Neural crest cell (in vitro differentiated cells): ENCODE measurements around the gene CAPN9. TPM values are rescaled to one million over a fixed set of nuclear protein-coding genes. Genes with fewer than 3 reads are reported as not detected.

Source experiments
- DNase-seq: peaks from one replicate; pipeline ENCODE4 v3.0.0; 2021; ENCODE audit warnings: low read depth, mixed read lengths, low spot score
- H3K27ac Mint-ChIP-seq: one replicate; pipeline ENCODE4 v1.8.0; 2021; ENCODE audit warnings: mild to moderate bottlenecking, mixed read lengths; ENCODE audit not compliant: unreplicated experiment
- H3K27me3 Mint-ChIP-seq: 2 replicates; pipeline ENCODE4 v1.8.0; 2021; ENCODE audit warnings: low read depth, mild to moderate bottlenecking, mixed read lengths
- H3K36me3 Mint-ChIP-seq: 2 replicates; pipeline ENCODE4 v1.8.0; 2021; ENCODE audit warnings: low read depth, mild to moderate bottlenecking, mixed read lengths
- H3K4me1 Mint-ChIP-seq: 2 replicates; pipeline ENCODE4 v1.8.0; 2021; ENCODE audit warnings: mixed read lengths
- H3K4me3 Mint-ChIP-seq: one replicate; pipeline ENCODE4 v1.8.0; 2021; ENCODE audit warnings: mild to moderate bottlenecking, mixed read lengths
- H3K9me3 Mint-ChIP-seq: 2 replicates; pipeline ENCODE4 v1.8.0; 2021; ENCODE audit warnings: mixed read lengths
- total RNA-seq: library from RNA; stranded (reverse); gene quantifications from 2 replicates; pipeline ENCODE4 v1.2.1, GENCODE V29; 2021
- TF ChIP-seq, protein P1 (sequence below): fragments of 200-600 bp; sonication (generic); conservative IDR thresholded peaks from 2 replicates; pipeline ENCODE4 v1.5.0; 2021; ENCODE audit warnings: antibody characterized with exemption, mild to moderate bottlenecking

Gene CAPN9
- total RNA-seq, 1 donor from 2014 or later = 4.0 TPM

DNA sequence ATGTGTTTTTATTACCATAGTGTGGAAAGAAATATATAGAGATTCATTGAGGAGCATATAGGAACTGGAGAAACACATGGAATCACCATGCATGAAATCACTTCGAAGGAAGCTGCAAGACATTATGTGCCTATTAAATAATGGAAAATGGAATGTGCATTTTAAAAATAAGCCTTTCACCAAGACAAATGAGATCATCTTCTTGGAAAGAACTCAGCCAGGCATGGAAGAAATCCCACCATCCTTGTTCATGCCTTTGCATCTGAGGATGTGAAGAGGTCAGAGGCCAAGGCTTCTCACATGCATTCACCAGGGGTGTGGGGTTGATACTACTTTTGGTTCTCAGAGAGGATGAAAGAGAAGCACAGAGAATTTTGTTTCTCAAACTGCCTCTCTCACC lies 71.2 kb downstream of the CAPN9 start:
- TF ChIP-seq, protein P1, sequence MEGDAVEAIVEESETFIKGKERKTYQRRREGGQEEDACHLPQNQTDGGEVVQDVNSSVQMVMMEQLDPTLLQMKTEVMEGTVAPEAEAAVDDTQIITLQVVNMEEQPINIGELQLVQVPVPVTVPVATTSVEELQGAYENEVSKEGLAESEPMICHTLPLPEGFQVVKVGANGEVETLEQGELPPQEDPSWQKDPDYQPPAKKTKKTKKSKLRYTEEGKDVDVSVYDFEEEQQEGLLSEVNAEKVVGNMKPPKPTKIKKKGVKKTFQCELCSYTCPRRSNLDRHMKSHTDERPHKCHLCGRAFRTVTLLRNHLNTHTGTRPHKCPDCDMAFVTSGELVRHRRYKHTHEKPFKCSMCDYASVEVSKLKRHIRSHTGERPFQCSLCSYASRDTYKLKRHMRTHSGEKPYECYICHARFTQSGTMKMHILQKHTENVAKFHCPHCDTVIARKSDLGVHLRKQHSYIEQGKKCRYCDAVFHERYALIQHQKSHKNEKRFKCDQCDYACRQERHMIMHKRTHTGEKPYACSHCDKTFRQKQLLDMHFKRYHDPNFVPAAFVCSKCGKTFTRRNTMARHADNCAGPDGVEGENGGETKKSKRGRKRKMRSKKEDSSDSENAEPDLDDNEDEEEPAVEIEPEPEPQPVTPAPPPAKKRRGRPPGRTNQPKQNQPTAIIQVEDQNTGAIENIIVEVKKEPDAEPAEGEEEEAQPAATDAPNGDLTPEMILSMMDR = no peak
- Mint-ChIP-seq H3K27ac (no peak overlapping the region), H3K4me3 (no peak overlapping the region), H3K4me1 (peaks cover 18% of the 10 kb centered on the region), H3K27me3 (no peaks in the 10 kb centered on the region), H3K36me3 (peaks cover 13% of the 10 kb centered on the region), H3K9me3 (peaks cover 11% of the 10 kb centered on the region)
- DNase-seq = no peak

GRCh38 chr1:230818901-230819300 lies 71.7 kb downstream of the CAPN9 start:
- Mint-ChIP-seq H3K27ac (no peak overlapping the region), H3K4me3 (no peak overlapping the region), H3K4me1 (peaks cover 18% of the 10 kb centered on the region), H3K27me3 (no peaks in the 10 kb centered on the region), H3K9me3 (peaks cover 7% of the 10 kb centered on the region), H3K36me3 (peaks cover 10% of the 10 kb centered on the region)
- TF ChIP-seq, protein P1 = no peak
- DNase-seq = no peak

DNA sequence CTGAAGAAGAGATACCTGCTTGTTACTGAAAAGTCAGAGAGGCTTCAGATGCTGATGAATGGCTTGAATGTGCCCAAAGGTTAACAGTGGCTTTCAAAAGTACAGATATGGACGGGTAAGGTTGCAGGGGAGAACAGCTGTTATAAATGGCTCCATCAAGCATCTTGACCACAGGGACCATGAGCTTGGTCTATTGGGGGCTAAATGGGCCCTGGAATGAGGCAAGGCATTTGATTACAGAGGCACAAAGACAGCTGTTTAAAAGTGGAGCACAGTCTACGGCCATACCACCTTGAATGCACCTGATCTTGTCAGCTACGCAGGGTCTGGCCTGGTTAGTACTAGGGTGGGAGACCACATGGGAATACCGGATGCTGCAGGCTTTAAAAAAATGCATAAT lies 72.8 kb downstream of the CAPN9 start:
- Mint-ChIP-seq H3K27me3 (no peaks in the 10 kb centered on the region), H3K4me3 (no peak overlapping the region), H3K4me1 (peaks cover 23% of the 10 kb centered on the region), H3K9me3 (peaks cover 6% of the 10 kb centered on the region), H3K27ac (no peak overlapping the region), H3K36me3 (peaks cover 9% of the 10 kb centered on the region)
- TF ChIP-seq, protein P1 = no peak
- DNase-seq = no peak

DNA sequence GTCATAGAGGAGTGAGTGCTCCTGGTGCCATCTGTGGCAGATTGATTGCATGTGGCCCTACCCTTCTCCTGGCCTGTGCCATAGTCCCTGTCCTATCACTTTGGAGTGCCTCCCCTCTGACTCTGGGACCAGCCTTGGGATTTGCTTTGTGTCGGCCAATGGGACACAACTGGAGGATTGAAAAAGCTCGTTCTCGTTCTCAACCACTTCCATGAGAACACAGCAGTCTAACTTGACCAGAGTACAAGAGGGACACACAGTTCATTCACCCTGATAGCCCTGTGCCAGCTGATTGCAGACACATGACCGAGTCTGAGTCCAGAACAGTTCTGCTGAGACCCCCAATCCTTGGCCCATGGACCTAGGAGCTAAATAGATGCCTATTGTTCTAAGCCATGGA lies 73.4 kb downstream of the CAPN9 start:
- H3K9me3 Mint-ChIP-seq = peaks cover 6% of the 10 kb centered on the region
- H3K27me3 Mint-ChIP-seq = no peaks in the 10 kb centered on the region
- DNase-seq = no peak
- H3K27ac Mint-ChIP-seq = no peak overlapping the region
- H3K36me3 Mint-ChIP-seq = peaks cover 4% of the 10 kb centered on the region
- H3K4me3 Mint-ChIP-seq = no peak overlapping the region
- TF ChIP-seq, protein P1 = no peak
- H3K4me1 Mint-ChIP-seq = peaks cover 27% of the 10 kb centered on the region

DNA sequence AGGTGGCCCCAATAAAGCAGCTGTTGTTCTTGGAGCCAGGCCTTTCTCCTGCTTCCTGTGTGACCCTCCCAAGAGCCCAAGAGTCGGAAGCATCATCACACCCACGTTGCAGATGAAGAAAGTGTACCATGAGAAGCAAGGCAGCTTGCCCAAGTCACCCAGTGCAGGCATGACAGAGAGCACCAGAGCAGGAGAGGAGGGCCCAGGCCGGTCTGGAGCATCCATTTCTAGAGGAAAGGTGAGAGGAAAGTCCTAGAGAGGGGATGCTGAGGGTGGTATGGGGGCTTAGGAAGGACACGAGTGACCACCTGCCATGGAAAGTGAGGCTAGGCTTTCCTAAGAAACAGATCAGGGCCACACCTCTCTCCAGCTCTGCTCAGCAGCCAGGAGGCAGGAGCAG lies 74.2 kb downstream of the CAPN9 start:
- Mint-ChIP-seq H3K36me3 (peaks cover 4% of the 10 kb centered on the region), H3K4me3 (no peak overlapping the region), H3K27me3 (no peaks in the 10 kb centered on the region), H3K4me1 (peaks cover 34% of the 10 kb centered on the region), H3K9me3 (peaks cover 6% of the 10 kb centered on the region), H3K27ac (no peak overlapping the region)
- no peak for DNase-seq
- TF ChIP-seq, protein P1 = no peak
